Psoas muscle (tissue), 8 donors: ENCODE measurements around the gene PIP4P1. TPM values are rescaled to one million over a fixed set of nuclear protein-coding genes. Genes with fewer than 3 reads are reported as not detected.

Experiments
- ATAC-seq, 4 donors: fragments of 200-7000 bp; cut with Tn5 transposase; one replicate each; pipeline ENCODE4 v1.9.1; 2020; ENCODE audit warnings: moderate library complexity in 3 of 4, mild to moderate bottlenecking in 2 of 4
- DNase-seq, 2 donors: peaks; one replicate each; pipeline ENCODE4 v3.0.0-alpha.2; 2020
- H3K27ac ChIP-seq: fragments of 200-600 bp; one replicate; pipeline ENCODE4 v1.8.0; 2022
- H3K27me3 ChIP-seq, 3 donors: fragments of 200-600 bp in 1 of 3; one replicate each; pipeline versions ENCODE4 v1.6.1 to v1.8.0; 2013 to 2022; ENCODE audit warnings: low read length in 2 of 3, mild to moderate bottlenecking in 2 of 3, moderate library complexity in 1 of 3; ENCODE audit not compliant: insufficient read depth in 3 of 3
- H3K36me3 ChIP-seq, 2 donors: fragments of 200-600 bp in 1 of 2; one replicate each; pipeline versions ENCODE4 v1.6.1 to v1.8.0; 2013 to 2022; ENCODE audit warnings: low read depth in 1 of 2, mild to moderate bottlenecking in 1 of 2, moderate library complexity in 1 of 2; ENCODE audit not compliant: insufficient read depth in 1 of 2
- H3K4me1 ChIP-seq: fragments of 200-600 bp; one replicate; pipeline ENCODE4 v1.8.0; 2022
- H3K4me3 ChIP-seq: fragments of 200-600 bp; one replicate; pipeline ENCODE4 v1.8.0; 2022; ENCODE audit warnings: mild to moderate bottlenecking
- H3K9me3 ChIP-seq: fragments of 200-600 bp; one replicate; pipeline ENCODE4 v1.8.0; 2022
- CTCF ChIP-seq: fragments of 200-600 bp; IDR thresholded peaks from one replicate; pipeline ENCODE4 v1.8.0; 2022; ENCODE audit warnings: antibody characterized with exemption
- WGBS, 3 donors: extraction: QIAGEN DNeasy Blood & Tissue Kit; methylation state at CpG; one replicate each; pipeline versions ENCODE4 v1.1.6 to v1.1.7; 2013; 5-methylcytosine and 5-hydroxymethylcytosine counted together
- intact Hi-C, 2 donors: fragments of 100-400 bp; cut with DNase I; formaldehyde crosslinking; loops; one replicate each; pipeline versions ENCODE4 v1.11.0 to v1.14.2; 2022
- polyA plus RNA-seq, 3 donors: library from polyadenylated mRNA; stranded (reverse); fragments of 200-250 nt; gene quantifications; one replicate each; pipeline ENCODE4 v1.2.3, GENCODE V29; 2013
- total RNA-seq, 4 donors: library from RNA; stranded (reverse); fragmentation: NEBNext Ultra II Directional in 2 of 4; extraction: Animal tissue kit (Norgen Biotek cat#: 25700) in 2 of 4; gene quantifications; one replicate each; pipeline versions ENCODE4 v1.2.1 to v1.2.4, GENCODE V29; 2021 to 2023
- donor health status: healthy with polysubstance abuse.
- donor health status: DM: no; HTN: no; CAD: no; lungs with moderate emphysema.
- donor health status: Bipolar disorder and iron deficiency.
- donor health status: healthy.
- donor health status: DM: yes; HTN: yes; CAD: no.
- donor health status: DM: no; HTN: no; CAD: no.
- donor health status: DM: no; HTN: no; CAD: no.
- donor health status: DM: yes; HTN: yes; CAD: no.

Gene PIP4P1
- total and polyA plus RNA-seq, 7 donors = 15.6 to 56.5 (median 23.1) TPM

- DNase-seq (no peak), ATAC-seq (no peak)
- intact Hi-C loops = no loop called here
- H3K9me3 ChIP-seq = no peaks in the 10 kb centered on the region
- H3K27ac ChIP-seq = no peak overlapping the region
- H3K36me3 ChIP-seq = no peaks in the 10 kb centered on the region
- no peak for TF ChIP-seq CTCF
- WGBS, 3 donors = 74 to 77% (median 74%) methylated on average over 8 of the region's 8 CpGs
- H3K4me3 ChIP-seq = no peak overlapping the region
- H3K27me3 ChIP-seq = no peaks in the 10 kb centered on the region
- H3K4me1 ChIP-seq = no peaks in the 10 kb centered on the region
These were observed 33.9 kb upstream of the PIP4P1 start for GRCh38 chr14:20494935-20495766.

GRCh38 chr14:20493634-20494033, 32.4 kb upstream of the PIP4P1 start:
- Histone ChIP-seq H3K4me3 (no peak overlapping the region), H3K36me3 (no peaks in the 10 kb centered on the region), H3K27ac (no peak overlapping the region), H3K9me3 (no peaks in the 10 kb centered on the region), H3K27me3 (no peaks in the 10 kb centered on the region), H3K4me1 (no peaks in the 10 kb centered on the region)
- intact Hi-C loops = no loop called here
- WGBS, 3 donors = 56 to 81% (median 58%) methylated on average over 2 of the region's 2 CpGs
- ATAC-seq (no peak), DNase-seq (no peak)
- no peak for TF ChIP-seq CTCF

- no peaks in the 10 kb centered on the region for H3K4me1 ChIP-seq
- no peak for DNase-seq
- H3K9me3 ChIP-seq = no peaks in the 10 kb centered on the region
- 86 to 97% (median 96%) methylated on average over 4 of the region's 4 CpGs for WGBS, 3 donors
- no peak overlapping the region for H3K27ac ChIP-seq
- intact Hi-C loops = no loop called here
- H3K4me3 ChIP-seq = no peak overlapping the region
- no peaks in the 10 kb centered on the region for H3K27me3 ChIP-seq
- TF ChIP-seq CTCF = no peak
- no peak for ATAC-seq
- H3K36me3 ChIP-seq = no peaks in the 10 kb centered on the region
These were observed 31.3 kb upstream of the PIP4P1 start for GRCh38 chr14:20492486-20492885.

- Histone ChIP-seq H3K27me3 (no peaks in the 10 kb centered on the region), H3K4me1 (no peaks in the 10 kb centered on the region), H3K36me3 (no peaks in the 10 kb centered on the region), H3K9me3 (no peaks in the 10 kb centered on the region), H3K4me3 (no peak overlapping the region), H3K27ac (no peak overlapping the region)
- TF ChIP-seq CTCF = no peak
- 52 to 57% (median 52%) methylated on average over 6 of the region's 6 CpGs for WGBS, 3 donors
- intact Hi-C loops = no loop called here
- DNase-seq (no peak), ATAC-seq (no peak)
These were observed 29.3 kb upstream of the PIP4P1 start for GRCh38 chr14:20490563-20490962.
